ENCODE results near the gene PAQR5.

GRCh38 chr15:69292826-69293420 lies 5.8 kb upstream of the PAQR5 start:
- TF ChIP-seq TCF7L2 (IDR thresholded peaks at IDR 0.05; ENCODE audit: low read depth, low read length) (no peak), POLR2AphosphoS5 (IDR thresholded peaks at IDR 0.05; ENCODE audit: low read depth, low read length) (no peak)
